GM15510 (cell line): ENCODE data around the gene PEA15.

Experiments used
- POLR2A ChIP-seq: IDR thresholded peaks from 3 replicates; pipeline ENCODE4 v1.6.1; 2011; ENCODE audit warnings: borderline replicate concordance; ENCODE audit not compliant: insufficient read length; ENCODE audit errors: extremely low read depth

PEA15 gene

DNA sequence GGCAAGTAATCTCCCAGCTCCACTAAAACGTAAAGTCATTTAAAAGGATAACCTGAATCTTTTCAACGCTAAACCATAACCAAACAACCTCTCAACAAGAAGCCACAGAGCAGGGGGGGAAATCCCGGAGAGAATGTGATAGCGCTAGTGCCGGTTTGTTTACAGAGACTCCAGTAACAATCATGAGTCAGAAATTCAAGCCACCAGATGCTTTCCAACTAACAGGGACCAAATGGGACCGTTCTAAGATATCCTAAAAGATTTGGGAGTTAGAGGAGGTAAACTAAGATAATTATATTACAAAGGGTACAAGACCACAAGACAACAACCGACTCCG lies 56.3 kb downstream of the PEA15 start:
- TF ChIP-seq POLR2A = no peak

DNA sequence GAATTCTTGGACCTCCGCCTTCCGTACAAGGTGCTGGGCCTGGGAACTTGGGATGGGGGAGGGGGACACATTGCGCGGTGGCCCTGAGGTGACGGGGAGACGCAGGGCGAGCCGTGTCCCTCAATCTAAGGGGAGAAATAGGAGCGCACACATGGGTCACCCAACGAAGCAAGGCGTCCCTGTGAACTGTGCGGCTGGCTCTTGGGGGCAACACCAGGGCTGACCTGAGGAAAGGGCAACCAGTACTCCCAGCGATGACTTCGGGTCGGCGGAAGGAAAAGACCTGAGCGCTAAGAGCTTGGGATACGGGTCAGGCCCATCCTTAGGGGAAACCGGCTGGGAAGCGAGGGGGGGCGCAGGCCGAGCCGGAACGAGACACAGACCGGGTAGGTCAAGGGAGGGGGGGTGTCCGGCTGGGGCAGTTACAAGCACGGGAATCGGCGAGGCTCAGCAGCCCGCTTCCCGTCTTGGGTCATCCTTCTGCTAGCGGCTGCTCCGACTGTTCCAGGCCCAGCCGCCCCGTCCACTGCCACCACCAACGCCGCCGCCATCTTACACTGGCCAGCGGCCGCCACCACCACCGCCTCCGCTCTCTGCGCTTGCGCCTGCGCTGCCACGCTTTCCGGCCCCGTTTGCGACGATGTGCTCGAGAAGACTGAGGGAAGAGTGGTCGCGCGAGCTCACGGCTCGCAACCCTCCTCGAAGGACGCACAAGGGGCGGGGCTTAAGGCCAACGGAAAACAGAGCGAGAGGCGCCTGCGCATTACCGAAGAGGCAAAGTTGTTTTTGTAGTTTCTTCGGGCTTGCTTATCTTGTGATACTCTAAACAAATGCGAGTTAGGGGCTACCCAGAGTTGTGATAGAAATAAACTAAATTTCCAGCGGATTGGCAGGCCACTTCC lies 57.0 kb downstream of the PEA15 start, which contains the start of gene DCAF8:
Gene DCAF8 (minus strand): TSS at position 657 of the 902 bp plus-strand sequence. CDS start 18,541 bp downstream, outside the sequence.
- peak; percentile 91 for TF ChIP-seq POLR2A

DNA sequence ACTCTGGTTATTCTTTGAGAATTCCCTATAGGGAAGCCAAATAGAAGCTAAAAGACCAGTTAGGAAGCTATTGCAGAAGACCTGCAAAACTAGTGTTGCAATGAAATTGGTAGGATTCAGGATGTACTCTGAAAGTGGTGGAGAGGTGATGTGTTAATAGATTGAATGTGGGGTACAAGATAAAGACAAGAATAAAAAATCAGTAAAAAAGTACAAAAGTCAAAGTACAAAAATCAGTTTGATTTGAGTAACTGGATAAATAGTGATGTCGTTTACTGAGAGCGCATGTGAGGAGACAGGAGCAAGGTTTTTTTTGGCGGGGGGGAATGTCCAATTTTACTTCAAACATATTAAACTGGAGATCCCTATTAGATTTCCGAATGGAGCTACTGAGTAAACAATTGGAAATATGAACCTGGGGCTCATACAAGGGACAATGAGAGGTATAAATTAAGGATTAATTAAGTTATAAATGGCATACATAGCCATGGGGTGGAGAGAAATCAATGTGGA lies 59.7 kb downstream of the PEA15 start:
- no peak for TF ChIP-seq POLR2A
